Panc1 (cell line): ENCODE data around the gene ITPR2. TPM values are rescaled to one million over a fixed set of nuclear protein-coding genes. Genes with fewer than 3 reads are reported as not detected.

Experiments used
- ATAC-seq: fragments of 200-7000 bp; cut with Tn5 transposase; 2 replicates; pipeline ENCODE4 v1.9.1; 2020; ENCODE audit warnings: mild to moderate bottlenecking, moderate library complexity
- BruUV-seq: library from RNA; stranded (reverse); fragments of 400-500 nt; replicated peaks from 2 replicates; lab custom pipeline; 2021; lab: Mats Ljungman, UMichigan
- CTCF ChIA-PET: fragments of 300-600 bp; sonication (Branson Sonifier 250); formaldehyde crosslinking; loops from one replicate; lab custom pipeline; 2022; ENCODE audit warnings: antibody characterized with exemption; lab: Charles Lee
- POLR2A ChIA-PET: fragments of 300-600 bp; sonication (Branson Sonifier 250); formaldehyde crosslinking; loops from one replicate; lab custom pipeline; 2022; ENCODE audit warnings: antibody characterized with exemption; lab: Charles Lee
- DNase-seq: peaks from one replicate; pipeline ENCODE4 v3.0.0-alpha.2; 2010; ENCODE audit warnings: low read depth, low spot score
- H3K27ac ChIP-seq: 2 replicates; pipeline ENCODE4 v1.5.1; 2011; ENCODE audit warnings: mild to moderate bottlenecking, low read length, inconsistent platforms
- H3K27me3 ChIP-seq: fragments of 200-500 bp; sonication (Bioruptor generic); 2 replicates; pipeline ENCODE4 v1.6.0; 2014; ENCODE audit warnings: low read length, inconsistent platforms; ENCODE audit not compliant: control insufficient read depth, insufficient read depth
- H3K36me3 ChIP-seq: fragments of 200-500 bp; sonication (Bioruptor generic); 2 replicates; pipeline ENCODE4 v1.5.1; 2014; ENCODE audit warnings: inconsistent platforms, mild to moderate bottlenecking, low read length, moderate library complexity; ENCODE audit not compliant: control insufficient read depth, insufficient read depth
- H3K4me1 ChIP-seq: 2 replicates; pipeline ENCODE4 v1.5.1; 2011; ENCODE audit warnings: inconsistent platforms, mild to moderate bottlenecking, low read length, moderate library complexity; ENCODE audit not compliant: control insufficient read depth, insufficient read depth
- H3K4me3 ChIP-seq, 2 experiments: 2 replicates each; pipeline ENCODE4 v1.5.1; 2011 to 2012; ENCODE audit warnings: low read depth in 2 of 2, low read length in 2 of 2, mild to moderate bottlenecking in 2 of 2, inconsistent platforms in 1 of 2, moderate library complexity in 1 of 2
- H3K9me3 ChIP-seq: fragments of 200-500 bp; sonication (Bioruptor generic); 2 replicates; pipeline ENCODE4 v1.5.1; 2014; ENCODE audit warnings: low read depth, mild to moderate bottlenecking, inconsistent platforms, low read length, moderate library complexity; ENCODE audit not compliant: control insufficient read depth, insufficient read depth
- CTCF ChIP-seq: fragments of 450-650 bp; IDR thresholded peaks from 2 replicates; pipeline ENCODE4 v1.5.1; 2017; ENCODE audit warnings: mild to moderate bottlenecking
- POLR2AphosphoS5 ChIP-seq: IDR thresholded peaks from 2 replicates; pipeline ENCODE4 v1.6.1; 2012; ENCODE audit warnings: mild to moderate bottlenecking, low read depth, low read length, moderate library complexity
- REST ChIP-seq, 2 experiments: IDR thresholded peaks; 2 replicates each; pipeline ENCODE4 v1.6.1; 2011 to 2012; ENCODE audit warnings: low read depth in 2 of 2, control low read depth in 1 of 2, low read length in 1 of 2, mild to moderate bottlenecking in 1 of 2, moderate library complexity in 1 of 2; ENCODE audit not compliant: insufficient read depth in 1 of 2
- SIN3A ChIP-seq: IDR thresholded peaks from 2 replicates; pipeline ENCODE4 v1.6.1; 2012; ENCODE audit warnings: low read depth, mild to moderate bottlenecking, low read length, moderate library complexity, borderline replicate concordance; ENCODE audit not compliant: insufficient read depth
- TCF7L2 ChIP-seq: IDR thresholded peaks from 2 replicates; pipeline ENCODE4 v1.6.1; 2011; ENCODE audit warnings: mild to moderate bottlenecking, low read depth, low read length, inconsistent platforms
- in situ Hi-C: cut with HindIII; loops from 2 replicates; pipeline ENCODE4 v1.10.0; 2016; ENCODE audit warnings: low sequenced_read_pairs, low pct_unique_long_range_greater_than_20kb
- intact Hi-C: fragments of 100-400 bp; cut with micrococcal nuclease; formaldehyde crosslinking; loops from one replicate; pipeline ENCODE4 v1.10.0; 2022; ENCODE audit not compliant: unreplicated experiment
- total RNA-seq: library from RNA; stranded (reverse); gene quantifications from one replicate; pipeline ENCODE4 v1.2.1, GENCODE V29; 2021; ENCODE audit not compliant: unreplicated experiment

The ITPR2 gene
- total RNA-seq, 1 experiment from 2014 or later, result 41.8 TPM

GRCh38 chr12:26713885-26714383 lies 119.1 kb downstream of the ITPR2 start:
- no peaks in the 10 kb centered on the region for H3K9me3 ChIP-seq
- TF ChIP-seq TCF7L2, result no peak
- intact Hi-C loops, result no loop called here
- DNase-seq, result no peak
- BruUV-seq, result no TSS peak
- CTCF ChIA-PET, result no interaction called here
- no peaks in the 10 kb centered on the region for H3K4me1 ChIP-seq
- no peak overlapping the region for H3K27ac ChIP-seq
- no peak overlapping the region for H3K4me3 ChIP-seq
- POLR2A ChIA-PET, result no interaction called here
- H3K27me3 ChIP-seq, result no peaks in the 10 kb centered on the region
- no peaks in the 10 kb centered on the region for H3K36me3 ChIP-seq
- no peak for ATAC-seq
- in situ Hi-C loops, result no loop called here

- DNase-seq, result no peak
- no peaks in the 10 kb centered on the region for H3K9me3 ChIP-seq
- no TSS peak for BruUV-seq
- ATAC-seq, result no peak
- no peak overlapping the region for H3K27ac ChIP-seq
- H3K4me1 ChIP-seq, result no peaks in the 10 kb centered on the region
- ChIA-PET CTCF (no interaction called here), POLR2A (no interaction called here)
- H3K36me3 ChIP-seq, result no peaks in the 10 kb centered on the region
- H3K4me3 ChIP-seq, result no peak overlapping the region
- H3K27me3 ChIP-seq, result no peaks in the 10 kb centered on the region
- no peak for TF ChIP-seq CTCF
- TF ChIP-seq SIN3A, result no peak
- no peak for TF ChIP-seq POLR2AphosphoS5
- TF ChIP-seq TCF7L2, result no peak
- no peak for TF ChIP-seq REST (IDR thresholded peaks at IDR 0.05; ENCODE audit: insufficient read depth in 1 of 2, low read depth in 2 of 2, low read length in 1 of 2)
- in situ Hi-C loops, result no loop called here
- intact Hi-C loops, result no loop called here
These were observed 120.1 kb downstream of the ITPR2 start for GRCh38 chr12:26712892-26713291.

- Histone ChIP-seq H3K4me3 (no peak overlapping the region), H3K36me3 (no peaks in the 10 kb centered on the region), H3K9me3 (no peaks in the 10 kb centered on the region), H3K27me3 (no peaks in the 10 kb centered on the region), H3K4me1 (no peaks in the 10 kb centered on the region), H3K27ac (no peak overlapping the region)
- BruUV-seq, result no TSS peak
- in situ Hi-C loops (no loop called here), intact Hi-C loops (no loop called here)
- ATAC-seq, result no peak
- CTCF ChIA-PET, result no interaction called here
- POLR2A ChIA-PET, result no interaction called here
- no peak for DNase-seq
- no peak for TF ChIP-seq POLR2AphosphoS5
- TF ChIP-seq TCF7L2, result no peak
- no peak for TF ChIP-seq REST (IDR thresholded peaks at IDR 0.05; ENCODE audit: insufficient read depth in 1 of 2, low read depth in 2 of 2, low read length in 1 of 2)
- no peak for TF ChIP-seq CTCF
- TF ChIP-seq SIN3A, result no peak
These were observed 121.4 kb downstream of the ITPR2 start for GRCh38 chr12:26711569-26711968.
